NCI-H2196 treated with DMSO at 0.1 percent for 48 hours (cell line): Measurements from ENCODE around the gene URM1.
"Not testable (repeated sequence)": the region's sequence is repeated elsewhere in the genome, so short reads cannot be mapped to it uniquely, and the experiment has no call there.

Experiments used
- DNase-seq: peaks from one replicate; lab custom pipeline; 2025; ENCODE audit not compliant: unreplicated experiment; lab: John Stamatoyannopoulos, UW

Gene URM1

GRCh38 chr9:128406848-128407391 is 35.7 kb downstream of the URM1 start:
- no peak for DNase-seq

GRCh38 chr9:128408963-128409431 is 37.8 kb downstream of the URM1 start:
- DNase-seq = no peak

- DNase-seq = no peak
Measured at GRCh38 chr9:128409450-128409849, 38.3 kb downstream of the URM1 start.

- no peak for DNase-seq
Measured at GRCh38 chr9:128409978-128410377, 38.8 kb downstream of the URM1 start.

- no peak for DNase-seq
Measured at GRCh38 chr9:128411364-128412119, 40.4 kb downstream of the URM1 start.

- no peak for DNase-seq
Measured at GRCh38 chr9:128412120-128412790, 41.1 kb downstream of the URM1 start.

- not testable (repeated sequence) for DNase-seq
Measured at GRCh38 chr9:128413728-128414127, 42.6 kb downstream of the URM1 start.

- no peak for DNase-seq
Measured at GRCh38 chr9:128414461-128414860, 43.3 kb downstream of the URM1 start.

GRCh38 chr9:128415281-128415680 is 44.1 kb downstream of the URM1 start:
- no peak for DNase-seq

GRCh38 chr9:128416014-128416413 is 44.8 kb downstream of the URM1 start:
- no peak for DNase-seq

GRCh38 chr9:128416432-128417019 is 45.4 kb downstream of the URM1 start:
- no peak for DNase-seq

GRCh38 chr9:128419061-128419925 is 48.1 kb downstream of the URM1 start:
- DNase-seq = peak; percentile 29

- peak; percentile 35 for DNase-seq
Measured at GRCh38 chr9:128420060-128420650, 49.0 kb downstream of the URM1 start.

GRCh38 chr9:128420651-128421481 is 49.7 kb downstream of the URM1 start, which contains the start of gene CERCAM:
TSS of gene CERCAM (plus strand) at chr9:128420857. CDS start at chr9:128420878, 21 bp downstream.
- no peak for DNase-seq

- DNase-seq = no peak
Measured at GRCh38 chr9:128421482-128421996, 50.4 kb downstream of the URM1 start.

- not testable (repeated sequence) for DNase-seq
Measured at GRCh38 chr9:128422022-128422782, 51.0 kb downstream of the URM1 start.

- DNase-seq = no peak
Measured at GRCh38 chr9:128422783-128423150, 51.6 kb downstream of the URM1 start.

- not testable (repeated sequence) for DNase-seq
Measured at GRCh38 chr9:128423356-128423755, 52.2 kb downstream of the URM1 start.
